Stimulated activated CD8-positive, alpha-beta memory T cell treated with anti-CD3 and anti-CD28 coated beads, Interleukin-4, amount 100 ng/mL, for 24 hours (primary cell): Measurements from ENCODE around the gene ABHD17B.
"Not testable (repeated sequence)": the region's sequence is repeated elsewhere in the genome, so short reads cannot be mapped to it uniquely, and the experiment has no call there.

Experiments
- DNase-seq: peaks from one replicate; pipeline ENCODE4 v3.0.0-alpha.2; 2020; ENCODE audit warnings: low read depth

ABHD17B gene

GRCh38 chr9:71915495-71915894, 4.5 kb upstream of the ABHD17B start:
- DNase-seq: no peak

- no peak for DNase-seq
Observed at GRCh38 chr9:71911908-71912335, 929 bp upstream of the ABHD17B start.

GRCh38 chr9:71910650-71911060, 338 bp downstream of the ABHD17B start:
- no peak for DNase-seq

GRCh38 chr9:71909887-71910649, 925 bp downstream of the ABHD17B start:
- peak; percentile 14 for DNase-seq

- no peak for DNase-seq
Observed at GRCh38 chr9:71908825-71909224, 2.2 kb downstream of the ABHD17B start.

GRCh38 chr9:71904076-71904475, 6.9 kb downstream of the ABHD17B start:
- DNase-seq: no peak

- DNase-seq: no peak
Observed at GRCh38 chr9:71901695-71902597, 9.0 kb downstream of the ABHD17B start.

- not testable (repeated sequence) for DNase-seq
Observed at GRCh38 chr9:71898756-71899155, 12.2 kb downstream of the ABHD17B start.

GRCh38 chr9:71897577-71897976, 13.4 kb downstream of the ABHD17B start:
- no peak for DNase-seq

- DNase-seq: no peak
Observed at GRCh38 chr9:71896761-71897160, 14.2 kb downstream of the ABHD17B start.

- DNase-seq: no peak
Observed at GRCh38 chr9:71895955-71896354, 15.0 kb downstream of the ABHD17B start.

GRCh38 chr9:71895117-71895516, 15.9 kb downstream of the ABHD17B start:
- no peak for DNase-seq

- no peak for DNase-seq
Observed at GRCh38 chr9:71891557-71892189, 19.3 kb downstream of the ABHD17B start.

- DNase-seq: no peak
Observed at GRCh38 chr9:71890042-71890679, 20.8 kb downstream of the ABHD17B start.

GRCh38 chr9:71887362-71887761, 23.6 kb downstream of the ABHD17B start:
- no peak for DNase-seq

GRCh38 chr9:71886541-71886940, 24.5 kb downstream of the ABHD17B start:
- no peak for DNase-seq

- DNase-seq: no peak
Observed at GRCh38 chr9:71886015-71886414, 25.0 kb downstream of the ABHD17B start.

- DNase-seq: no peak
Observed at GRCh38 chr9:71885467-71885866, 25.5 kb downstream of the ABHD17B start.

- no peak for DNase-seq
Observed at GRCh38 chr9:71884005-71884404, 27.0 kb downstream of the ABHD17B start.

- DNase-seq: no peak
Observed at GRCh38 chr9:71879644-71880174, 31.3 kb downstream of the ABHD17B start.

GRCh38 chr9:71878327-71879274, 32.4 kb downstream of the ABHD17B start:
- DNase-seq: no peak
